ENCODE measurements around the gene CDK5. TPM values are rescaled to one million over a fixed set of nuclear protein-coding genes. Genes with fewer than 3 reads are reported as not detected.

Gene CDK5
- total and polyA plus RNA-seq, 9 of the 15 experiments (the other 6 are each of a cell fraction or from before 2014, with no cell fraction given) = 3.2 to 38.0 (median 27.5) TPM

DNA sequence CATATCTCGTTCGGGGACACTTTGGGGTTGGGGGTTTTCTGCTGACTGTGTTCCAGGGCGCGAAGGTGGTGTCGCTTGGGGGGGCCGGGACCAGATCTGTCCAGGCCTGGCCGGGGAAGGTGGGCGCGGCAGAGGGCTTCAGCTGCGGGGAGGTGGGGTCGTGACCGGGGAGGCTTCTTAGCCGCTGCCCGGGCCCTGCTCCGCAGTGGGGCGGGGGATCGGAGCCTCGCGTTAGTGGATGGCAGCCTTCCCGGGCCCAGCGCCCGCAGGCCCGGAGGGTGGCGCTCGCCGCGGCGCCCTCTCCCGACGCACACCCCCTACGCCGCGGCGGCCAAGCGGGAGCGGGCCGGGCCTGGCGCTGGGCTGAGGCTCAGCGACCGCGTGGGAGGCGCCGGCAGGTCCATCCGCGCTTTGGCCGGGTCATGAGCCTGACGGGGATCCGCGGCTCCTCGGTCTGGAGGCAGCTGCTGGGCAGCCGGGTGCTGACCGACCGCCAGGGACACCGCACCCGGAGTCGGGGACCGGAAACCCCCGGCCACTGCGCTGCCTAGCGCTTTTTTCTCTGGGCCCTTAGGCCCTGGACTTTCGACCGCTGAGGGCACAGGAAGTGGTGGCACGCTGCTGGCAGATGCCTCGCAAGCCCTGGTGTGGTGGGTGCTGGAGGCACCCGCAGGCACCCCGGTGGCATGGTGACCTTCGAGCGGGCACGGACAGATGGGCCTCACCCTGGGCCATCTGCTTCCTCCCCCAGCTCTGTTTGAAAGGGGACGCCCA lies 29.7 kb upstream of the CDK5 start (continued):
- TF ChIP-seq ZNF311 (CRISPR knock-in tag; IDR thresholded peaks at IDR 0.05) (no peak), RBM22 (IDR thresholded peaks at IDR 0.05; ENCODE audit: low read depth, low read length, poor library complexity, severe bottlenecking) (no peak), ZSCAN29 (IDR thresholded peaks at IDR 0.05) (no peak), BRD4 (IDR thresholded peaks at IDR 0.05) (peak; percentile 76; the same call in 1 of the 2 replicates), ZKSCAN3 (CRISPR knock-in tag; IDR thresholded peaks at IDR 0.05) (no peak), NEUROD1 (IDR thresholded peaks at IDR 0.05; ENCODE audit: borderline replicate concordance, low read depth, low read length, partially characterized antibody) (no peak), HNRNPLL (IDR thresholded peaks at IDR 0.05; ENCODE audit: low read depth, low read length, poor library complexity, severe bottlenecking) (peak; percentile 24), ZNF699 (CRISPR knock-in tag; IDR thresholded peaks at IDR 0.05; ENCODE audit: insufficient replicate concordance) (no peak), ZNF830 (CRISPR knock-in tag; IDR thresholded peaks at IDR 0.05) (peak; percentile 76; the same call in 1 of the 2 replicates), TEAD2 (tag; IDR thresholded peaks at IDR 0.05) (no peak), ILF3 (IDR thresholded peaks at IDR 0.05; ENCODE audit: borderline replicate concordance) (no peak), ZBTB17 (CRISPR knock-in tag; IDR thresholded peaks at IDR 0.05) (no peak; the same call in 1 of the 2 replicates), SMAD3 (CRISPR knock-in tag; conservative IDR thresholded peaks at IDR 0.05) (no peak), POU5F1 (IDR thresholded peaks at IDR 0.05; ENCODE audit: borderline replicate concordance, low read depth, low read length, partially characterized antibody) (no peak), ZNF408 (CRISPR knock-in tag; IDR thresholded peaks at IDR 0.05; ENCODE audit: low read depth) (no peak), CBX3 (IDR thresholded peaks at IDR 0.05; ENCODE audit: borderline replicate concordance in 1 of 2, low read length in 2 of 2) (no peak)
- TF ChIP-seq, protein P1, sequence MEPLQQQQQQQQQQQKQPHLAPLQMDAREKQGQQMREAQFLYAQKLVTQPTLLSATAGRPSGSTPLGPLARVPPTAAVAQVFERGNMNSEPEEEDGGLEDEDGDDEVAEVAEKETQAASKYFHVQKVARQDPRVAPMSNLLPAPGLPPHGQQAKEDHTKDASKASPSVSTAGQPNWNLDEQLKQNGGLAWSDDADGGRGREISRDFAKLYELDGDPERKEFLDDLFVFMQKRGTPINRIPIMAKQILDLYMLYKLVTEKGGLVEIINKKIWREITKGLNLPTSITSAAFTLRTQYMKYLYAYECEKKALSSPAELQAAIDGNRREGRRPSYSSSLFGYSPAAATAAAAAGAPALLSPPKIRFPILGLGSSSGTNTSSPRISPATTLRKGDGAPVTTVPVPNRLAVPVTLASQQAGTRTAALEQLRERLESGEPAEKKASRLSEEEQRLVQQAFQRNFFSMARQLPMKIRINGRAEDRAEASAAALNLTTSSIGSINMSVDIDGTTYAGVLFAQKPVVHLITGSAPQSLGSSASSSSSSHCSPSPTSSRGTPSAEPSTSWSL (CRISPR knock-in tag; IDR thresholded peaks at IDR 0.05; ENCODE audit: borderline replicate concordance) = no peak; the same call in 1 of the 2 replicates
- TF ChIP-seq, protein P2, sequence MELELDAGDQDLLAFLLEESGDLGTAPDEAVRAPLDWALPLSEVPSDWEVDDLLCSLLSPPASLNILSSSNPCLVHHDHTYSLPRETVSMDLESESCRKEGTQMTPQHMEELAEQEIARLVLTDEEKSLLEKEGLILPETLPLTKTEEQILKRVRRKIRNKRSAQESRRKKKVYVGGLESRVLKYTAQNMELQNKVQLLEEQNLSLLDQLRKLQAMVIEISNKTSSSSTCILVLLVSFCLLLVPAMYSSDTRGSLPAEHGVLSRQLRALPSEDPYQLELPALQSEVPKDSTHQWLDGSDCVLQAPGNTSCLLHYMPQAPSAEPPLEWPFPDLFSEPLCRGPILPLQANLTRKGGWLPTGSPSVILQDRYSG (tag; conservative IDR thresholded peaks at IDR 0.05; ENCODE audit: low read depth) = no peak
- TF ChIP-seq, protein P3, sequence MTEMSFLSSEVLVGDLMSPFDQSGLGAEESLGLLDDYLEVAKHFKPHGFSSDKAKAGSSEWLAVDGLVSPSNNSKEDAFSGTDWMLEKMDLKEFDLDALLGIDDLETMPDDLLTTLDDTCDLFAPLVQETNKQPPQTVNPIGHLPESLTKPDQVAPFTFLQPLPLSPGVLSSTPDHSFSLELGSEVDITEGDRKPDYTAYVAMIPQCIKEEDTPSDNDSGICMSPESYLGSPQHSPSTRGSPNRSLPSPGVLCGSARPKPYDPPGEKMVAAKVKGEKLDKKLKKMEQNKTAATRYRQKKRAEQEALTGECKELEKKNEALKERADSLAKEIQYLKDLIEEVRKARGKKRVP (CRISPR knock-in tag; IDR thresholded peaks at IDR 0.05) = no peak
- TF ChIP-seq, protein P4, sequence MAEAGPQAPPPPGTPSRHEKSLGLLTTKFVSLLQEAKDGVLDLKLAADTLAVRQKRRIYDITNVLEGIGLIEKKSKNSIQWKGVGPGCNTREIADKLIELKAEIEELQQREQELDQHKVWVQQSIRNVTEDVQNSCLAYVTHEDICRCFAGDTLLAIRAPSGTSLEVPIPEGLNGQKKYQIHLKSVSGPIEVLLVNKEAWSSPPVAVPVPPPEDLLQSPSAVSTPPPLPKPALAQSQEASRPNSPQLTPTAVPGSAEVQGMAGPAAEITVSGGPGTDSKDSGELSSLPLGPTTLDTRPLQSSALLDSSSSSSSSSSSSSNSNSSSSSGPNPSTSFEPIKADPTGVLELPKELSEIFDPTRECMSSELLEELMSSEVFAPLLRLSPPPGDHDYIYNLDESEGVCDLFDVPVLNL (CRISPR knock-in tag; IDR thresholded peaks at IDR 0.05; ENCODE audit: low read depth) = no peak
- TF ChIP-seq, protein P5, sequence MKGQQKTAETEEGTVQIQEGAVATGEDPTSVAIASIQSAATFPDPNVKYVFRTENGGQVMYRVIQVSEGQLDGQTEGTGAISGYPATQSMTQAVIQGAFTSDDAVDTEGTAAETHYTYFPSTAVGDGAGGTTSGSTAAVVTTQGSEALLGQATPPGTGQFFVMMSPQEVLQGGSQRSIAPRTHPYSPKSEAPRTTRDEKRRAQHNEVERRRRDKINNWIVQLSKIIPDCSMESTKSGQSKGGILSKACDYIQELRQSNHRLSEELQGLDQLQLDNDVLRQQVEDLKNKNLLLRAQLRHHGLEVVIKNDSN (CRISPR knock-in tag; IDR thresholded peaks at IDR 0.05) = no peak
- TF ChIP-seq, protein P6, sequence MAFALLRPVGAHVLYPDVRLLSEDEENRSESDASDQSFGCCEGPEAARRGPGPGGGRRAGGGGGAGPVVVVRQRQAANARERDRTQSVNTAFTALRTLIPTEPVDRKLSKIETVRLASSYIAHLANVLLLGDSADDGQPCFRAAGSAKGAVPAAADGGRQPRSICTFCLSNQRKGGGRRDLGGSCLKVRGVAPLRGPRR (CRISPR knock-in tag; IDR thresholded peaks at IDR 0.05) = no peak

Measured in K562 (cell line).